Astrocyte of the spinal cord (primary cell): ENCODE measurements around the gene ASMTL.
"Not testable (repeated sequence)": the region's sequence is repeated elsewhere in the genome, so short reads cannot be mapped to it uniquely, and the experiment has no call there.

ENCODE experiments used
- DNase-seq: peaks from one replicate; pipeline ENCODE4 v3.0.0; 2011; ENCODE audit warnings: low read depth, low spot score
- H3K4me3 ChIP-seq: 2 replicates; pipeline ENCODE4 v1.5.1; 2011; ENCODE audit warnings: low read depth, mild to moderate bottlenecking, low read length, moderate library complexity
- in situ Hi-C: cut with HindIII; loops from 2 replicates; pipeline ENCODE4 v1.10.0; 2017; ENCODE audit warnings: low sequenced_read_pairs
- TF ChIP-seq, protein P1 (sequence below): IDR thresholded peaks from 2 replicates; pipeline ENCODE4 v1.5.1; 2012; ENCODE audit warnings: low read depth, mild to moderate bottlenecking, low read length, inconsistent platforms

ASMTL gene

DNA sequence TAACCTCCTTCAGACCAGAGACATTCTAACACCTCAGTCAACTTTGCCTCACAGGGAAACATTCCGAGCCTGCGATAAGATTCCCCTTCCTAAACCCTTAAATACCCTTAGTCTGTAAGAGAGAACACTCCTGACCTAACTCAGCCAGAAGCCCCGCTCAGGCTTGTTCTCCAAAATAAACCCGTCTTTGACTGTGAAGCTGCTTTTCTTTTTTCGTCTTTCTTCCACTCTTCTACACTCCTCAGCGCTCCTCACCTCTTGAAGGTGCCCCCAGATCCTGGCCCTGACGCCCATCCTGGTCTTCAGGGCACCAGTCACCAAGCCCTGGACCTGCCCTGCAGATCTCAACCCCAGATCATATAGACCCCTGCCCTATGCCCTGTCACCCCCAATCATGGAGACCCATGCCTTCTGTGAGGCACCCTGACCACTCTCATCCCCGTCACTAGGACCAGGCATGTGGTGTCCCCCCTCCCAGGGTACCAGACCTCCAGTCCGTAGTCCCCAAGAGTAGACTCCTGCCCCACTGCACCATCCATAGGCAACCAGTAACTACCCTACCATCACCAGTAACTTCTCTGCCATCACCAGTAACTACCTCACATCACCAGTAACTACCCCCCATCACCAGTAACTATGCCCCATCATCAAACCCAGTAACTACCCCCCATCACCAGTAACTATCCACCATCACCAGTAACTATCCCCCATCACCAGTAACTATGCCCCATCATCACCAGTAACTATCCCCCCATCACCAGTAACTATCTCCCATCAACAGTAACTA, 3.5 kb downstream of the ASMTL start:
- H3K4me3 ChIP-seq: no peak overlapping the region
- TF ChIP-seq, protein P1, sequence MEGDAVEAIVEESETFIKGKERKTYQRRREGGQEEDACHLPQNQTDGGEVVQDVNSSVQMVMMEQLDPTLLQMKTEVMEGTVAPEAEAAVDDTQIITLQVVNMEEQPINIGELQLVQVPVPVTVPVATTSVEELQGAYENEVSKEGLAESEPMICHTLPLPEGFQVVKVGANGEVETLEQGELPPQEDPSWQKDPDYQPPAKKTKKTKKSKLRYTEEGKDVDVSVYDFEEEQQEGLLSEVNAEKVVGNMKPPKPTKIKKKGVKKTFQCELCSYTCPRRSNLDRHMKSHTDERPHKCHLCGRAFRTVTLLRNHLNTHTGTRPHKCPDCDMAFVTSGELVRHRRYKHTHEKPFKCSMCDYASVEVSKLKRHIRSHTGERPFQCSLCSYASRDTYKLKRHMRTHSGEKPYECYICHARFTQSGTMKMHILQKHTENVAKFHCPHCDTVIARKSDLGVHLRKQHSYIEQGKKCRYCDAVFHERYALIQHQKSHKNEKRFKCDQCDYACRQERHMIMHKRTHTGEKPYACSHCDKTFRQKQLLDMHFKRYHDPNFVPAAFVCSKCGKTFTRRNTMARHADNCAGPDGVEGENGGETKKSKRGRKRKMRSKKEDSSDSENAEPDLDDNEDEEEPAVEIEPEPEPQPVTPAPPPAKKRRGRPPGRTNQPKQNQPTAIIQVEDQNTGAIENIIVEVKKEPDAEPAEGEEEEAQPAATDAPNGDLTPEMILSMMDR: no peak
- in situ Hi-C loops: no loop called here
- DNase-seq: no peak

DNA sequence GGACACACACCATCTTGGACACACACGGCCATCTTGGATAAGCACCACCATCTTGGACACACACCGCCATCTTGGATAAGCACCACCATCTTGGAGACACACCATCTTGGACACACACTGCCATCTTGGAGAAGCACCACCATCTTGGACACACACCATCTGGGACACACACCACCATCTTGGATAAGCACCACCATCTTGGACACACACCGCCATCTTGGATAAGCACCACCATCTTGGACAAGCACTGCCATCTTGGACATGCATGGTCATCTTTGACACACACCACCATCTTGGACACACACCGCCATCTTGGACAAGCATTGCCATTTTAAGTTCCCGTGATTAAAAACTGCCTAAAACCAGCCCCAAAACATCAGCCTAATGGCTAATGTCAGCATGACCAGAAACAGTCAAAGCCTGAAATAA, 4.1 kb downstream of the ASMTL start:
- in situ Hi-C loops, DNase-seq, H3K4me3 ChIP-seq: not testable (repeated sequence)

DNA sequence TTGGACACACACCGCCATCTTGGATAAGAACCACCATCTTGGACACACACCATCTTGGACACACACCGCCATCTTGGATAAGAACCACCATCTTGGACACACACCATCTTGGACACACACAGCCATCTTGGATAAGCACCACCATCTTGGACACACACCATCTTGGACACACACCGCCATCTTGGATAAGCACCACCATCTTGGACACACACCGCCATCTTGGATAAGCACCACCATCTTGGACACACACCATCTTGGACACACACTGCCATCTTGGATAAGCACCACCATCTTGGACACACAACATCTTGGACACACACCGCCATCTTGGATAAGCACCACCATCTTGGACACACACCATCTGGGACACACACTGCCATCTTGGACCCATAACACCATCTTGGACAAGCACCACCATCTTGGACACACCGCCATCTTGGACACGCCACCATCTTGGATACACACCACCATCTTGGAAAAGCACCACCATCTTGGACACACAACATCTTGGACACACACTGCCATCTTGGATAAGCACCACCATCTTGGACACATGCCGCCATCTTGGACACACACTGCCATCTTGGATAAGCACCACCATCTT, 4.6 kb downstream of the ASMTL start:
- DNase-seq, H3K4me3 ChIP-seq, in situ Hi-C loops: not testable (repeated sequence)

DNA sequence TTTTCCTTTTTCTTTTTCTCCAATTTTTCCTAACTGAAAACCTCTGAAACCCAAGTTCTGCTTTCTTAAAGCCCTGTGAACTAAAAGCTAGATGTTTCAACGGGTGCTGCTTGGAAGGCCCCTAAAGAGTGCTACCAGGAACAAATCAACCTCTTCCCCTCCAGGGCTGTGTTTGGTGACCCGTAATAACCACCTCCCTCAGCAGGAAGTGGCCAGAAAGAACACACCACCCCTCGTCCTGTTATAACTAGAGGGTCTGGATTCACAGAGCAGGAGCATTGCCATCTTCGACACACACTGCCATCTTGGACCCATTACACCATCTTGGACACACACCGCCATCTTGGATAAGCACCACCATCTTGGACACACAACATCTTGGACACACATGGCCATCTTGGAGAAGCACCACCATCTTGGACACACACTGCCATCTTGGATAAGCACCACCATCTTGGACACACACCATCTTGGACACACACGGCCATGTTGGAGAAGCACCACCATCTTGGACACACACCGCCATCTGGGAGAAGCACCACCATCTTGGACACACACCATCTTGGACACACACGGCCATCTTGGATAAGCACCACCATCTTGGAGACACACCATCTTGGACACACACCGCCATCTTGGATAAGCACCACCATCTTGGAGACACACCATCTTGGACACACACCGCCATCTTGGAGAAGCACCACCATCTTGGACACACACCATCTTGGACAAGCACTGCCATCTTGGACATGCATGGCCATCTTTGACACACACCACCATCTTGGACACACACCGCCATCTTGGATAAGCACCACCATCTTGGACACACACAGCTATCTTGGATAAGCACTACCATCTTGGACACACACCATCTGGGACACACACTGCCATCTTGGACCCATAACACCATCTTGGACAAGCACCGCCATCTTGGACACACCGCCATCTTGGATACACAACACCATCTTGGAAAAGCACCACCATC, 5.4 kb downstream of the ASMTL start:
- DNase-seq, in situ Hi-C loops, H3K4me3 ChIP-seq: not testable (repeated sequence)

DNA sequence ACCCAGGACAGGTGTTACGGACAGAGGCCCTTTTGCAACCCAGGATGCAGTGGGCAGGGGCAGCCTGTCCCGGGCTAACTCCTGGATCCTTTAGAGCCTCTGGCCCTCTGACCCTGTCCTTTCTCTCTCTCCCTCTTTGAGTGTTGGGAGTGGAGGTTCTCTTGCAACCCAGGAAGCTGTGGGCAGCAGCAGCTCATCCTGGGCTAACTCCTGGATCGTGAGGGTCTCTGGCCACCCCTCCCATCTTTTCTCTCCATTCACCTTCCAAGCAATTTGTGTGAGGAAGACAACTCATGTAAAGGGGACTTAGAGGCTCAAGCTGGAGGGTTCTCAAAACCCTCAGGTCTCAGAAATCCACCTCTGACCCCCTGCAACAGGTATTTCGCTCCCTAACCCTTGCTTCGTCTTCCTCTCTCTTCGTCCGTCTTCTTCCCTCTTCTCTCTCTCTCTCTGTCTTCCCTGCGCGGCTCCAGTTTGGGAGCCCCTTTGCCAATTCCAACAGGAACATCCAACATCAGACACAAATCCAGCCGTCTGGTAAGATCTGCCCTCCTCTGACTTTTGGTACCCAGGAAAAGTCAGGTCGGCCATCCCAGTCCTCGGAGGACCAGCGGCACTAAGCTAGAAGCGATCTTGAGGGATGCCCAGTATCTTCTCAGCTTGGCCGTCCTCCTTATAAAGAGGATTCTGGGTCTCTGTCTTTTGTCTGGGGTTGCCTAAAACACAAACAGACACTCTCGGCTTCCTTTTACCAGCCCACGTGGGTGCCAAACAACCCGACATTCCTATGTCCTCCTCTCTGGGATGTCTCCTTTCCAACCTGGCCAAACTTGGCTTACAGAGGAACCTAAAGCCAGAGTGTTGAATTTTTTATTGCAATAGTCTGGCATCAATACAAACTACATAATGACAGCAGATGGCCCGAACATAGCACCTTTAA, 7.9 kb downstream of the ASMTL start:
- in situ Hi-C loops: no loop called here
- TF ChIP-seq, protein P1: no peak
- H3K4me3 ChIP-seq: no peak overlapping the region
- DNase-seq: no peak

DNA sequence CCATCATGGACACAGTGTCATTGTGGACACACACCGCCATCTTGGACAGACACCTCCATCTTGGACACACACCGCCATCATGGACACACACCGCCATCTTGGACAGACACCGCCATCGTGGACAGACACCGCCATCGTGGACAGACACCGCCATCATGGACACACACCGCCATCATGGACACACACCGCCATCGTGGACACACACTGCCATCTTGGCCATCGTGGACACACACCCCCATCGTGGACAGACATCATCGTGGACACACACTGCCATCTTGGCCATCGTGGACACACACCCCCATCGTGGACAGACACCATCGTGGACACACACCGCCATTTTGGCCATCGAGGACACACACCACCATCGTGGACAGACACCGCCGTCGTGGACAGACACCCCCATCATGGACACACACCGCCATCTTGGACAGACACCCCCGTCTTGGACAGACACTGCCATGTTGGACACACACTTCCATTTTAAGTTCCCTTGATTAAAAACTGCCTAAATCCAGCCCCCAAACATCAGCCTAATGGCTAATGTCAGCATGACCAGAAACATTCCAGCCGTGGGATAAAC, 9.1 kb downstream of the ASMTL start:
- TF ChIP-seq, protein P1: no peak
- H3K4me3 ChIP-seq: no peak overlapping the region
- in situ Hi-C loops: no loop called here
- no peak for DNase-seq

DNA sequence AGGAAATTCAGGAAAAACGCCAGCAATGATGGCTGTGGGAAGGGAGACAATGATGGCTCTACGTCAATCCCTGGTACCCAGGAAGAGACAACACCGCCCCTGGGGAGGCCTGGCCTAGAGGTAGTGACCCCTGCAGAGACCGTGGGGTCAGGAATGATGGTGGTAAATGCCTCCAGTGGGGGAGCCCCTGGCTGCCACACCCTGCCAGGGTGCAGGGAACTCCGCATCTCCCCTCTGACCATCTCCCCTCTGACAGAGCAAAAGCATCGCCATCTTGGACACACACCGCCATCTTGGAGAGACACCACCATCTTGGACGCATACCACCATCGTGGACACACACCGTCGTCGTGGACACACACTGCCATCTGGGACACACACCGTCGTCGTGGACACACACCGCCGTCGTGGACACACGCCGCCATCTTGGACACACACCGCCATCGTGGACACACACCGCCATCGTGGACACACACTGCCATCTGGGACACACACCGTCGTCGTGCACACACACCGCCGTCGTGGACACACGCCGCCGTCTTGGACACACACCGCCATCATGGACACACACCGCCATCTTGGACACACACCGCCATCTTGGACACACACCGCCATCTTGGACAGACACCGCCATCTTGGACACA, 9.9 kb downstream of the ASMTL start:
- in situ Hi-C loops: no loop called here
- no peak for DNase-seq
- H3K4me3 ChIP-seq: no peak overlapping the region
- TF ChIP-seq, protein P1: no peak
